Fibroblast of pulmonary artery (primary cell): ENCODE results near the gene DMWD.

Experiments used
- DNase-seq: peaks from one replicate; pipeline ENCODE4 v3.0.0-alpha.2; 2010; ENCODE audit warnings: low read depth
- H3K4me3 ChIP-seq: replicated peaks from 2 replicates; pipeline ENCODE4 v1.5.1; 2011; ENCODE audit warnings: low read depth, mild to moderate bottlenecking, control low read depth, low read length, moderate library complexity
- CTCF ChIP-seq: IDR thresholded peaks from 2 replicates; pipeline ENCODE4 v1.5.1; 2011; ENCODE audit warnings: mild to moderate bottlenecking, control low read depth, low read length, inconsistent platforms; ENCODE audit errors: missing control alignments

Gene DMWD

DNA sequence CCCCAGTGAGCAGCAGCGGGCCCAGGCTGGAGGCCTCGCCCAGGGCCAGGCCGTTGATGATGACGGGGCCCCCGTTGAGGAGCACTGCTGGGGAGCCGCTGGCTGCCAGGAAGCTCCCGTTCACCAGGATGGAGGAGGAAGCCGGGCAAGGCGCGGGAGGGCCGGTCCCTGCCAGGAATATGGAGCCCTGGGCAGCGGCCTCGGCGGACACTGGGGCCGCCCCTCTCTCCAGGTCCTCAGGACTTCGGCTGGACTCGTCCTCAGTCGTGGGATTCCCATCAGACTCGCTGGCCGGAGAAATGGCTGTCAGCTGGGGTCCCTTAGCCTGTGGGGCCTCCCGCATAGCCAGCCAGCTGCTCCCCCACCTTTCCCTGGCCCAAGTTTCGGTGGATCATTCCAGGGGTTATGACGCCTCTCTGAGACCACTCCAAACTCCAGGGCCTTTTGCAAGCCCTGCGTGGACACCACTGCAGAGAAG is 25.7 kb downstream of the DMWD start:
- peak overlapping the region; percentile 84 for H3K4me3 ChIP-seq
- no peak for TF ChIP-seq CTCF

DNA sequence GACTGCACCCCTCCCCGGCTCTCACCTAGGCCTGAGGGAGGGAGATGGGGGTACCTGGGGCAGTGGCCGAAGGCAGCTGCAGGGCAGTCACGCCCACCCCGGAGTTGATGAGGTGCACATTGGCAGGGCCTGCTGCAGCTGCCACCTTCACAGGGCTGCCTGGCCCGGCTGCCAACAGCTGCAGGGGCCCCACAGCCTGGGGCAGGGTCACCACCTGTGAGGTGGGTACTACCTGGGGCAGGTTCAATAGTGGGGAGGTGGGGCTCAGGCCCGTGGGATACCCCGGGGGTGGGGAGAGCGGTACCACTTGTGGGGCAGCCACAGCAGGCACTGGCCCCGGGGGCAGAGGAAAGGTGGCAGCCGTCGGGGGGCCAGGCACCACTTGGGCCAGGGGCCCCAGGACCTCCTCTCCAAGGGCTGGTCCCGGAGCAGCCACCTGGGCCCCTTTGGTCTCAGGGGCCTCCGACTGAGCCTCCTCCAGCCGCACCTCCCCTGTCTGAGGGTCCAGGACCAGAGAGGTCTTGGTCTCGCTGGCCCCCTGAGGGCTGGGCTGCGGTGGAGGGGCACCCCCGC is 26.3 kb downstream of the DMWD start:
- TF ChIP-seq CTCF: no peak
- peak overlapping the region; percentile 84 for H3K4me3 ChIP-seq
- DNase-seq: no peak

More for the DNA sequence above, 25.7 kb downstream of the DMWD start:
- no peak for DNase-seq

GRCh38 chr19:45765702-45766295 is 26.8 kb downstream of the DMWD start:
- TF ChIP-seq CTCF: no peak

GRCh38 chr19:45764945-45765701 is 27.5 kb downstream of the DMWD start:
- no peak overlapping the region for H3K4me3 ChIP-seq
- no peak for TF ChIP-seq CTCF
- DNase-seq: no peak

More at GRCh38 chr19:45765702-45766295, 26.8 kb downstream of the DMWD start:
- DNase-seq: no peak
- no peak overlapping the region for H3K4me3 ChIP-seq

DNA sequence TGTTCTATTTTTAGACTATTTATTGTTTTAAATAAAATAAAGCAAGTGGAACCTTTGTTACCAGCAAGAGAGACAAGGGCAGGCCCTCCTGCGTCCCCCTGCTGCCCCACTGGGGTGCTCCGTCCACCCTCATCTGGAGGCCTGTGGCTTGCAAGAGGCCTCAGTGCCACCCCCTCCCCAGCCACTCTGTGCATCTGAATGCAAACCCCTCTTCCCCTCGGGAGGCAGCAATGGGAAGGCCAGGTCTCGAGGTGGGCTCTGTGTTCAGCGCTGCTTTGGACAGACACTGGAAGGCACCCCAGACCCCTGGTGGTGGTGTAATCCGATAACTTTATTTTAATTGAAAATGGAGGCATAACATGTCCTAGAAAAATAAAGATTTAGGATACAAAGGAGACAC is 28.2 kb downstream of the DMWD start:
- TF ChIP-seq CTCF: no peak
- no peak overlapping the region for H3K4me3 ChIP-seq
- DNase-seq: no peak

DNA sequence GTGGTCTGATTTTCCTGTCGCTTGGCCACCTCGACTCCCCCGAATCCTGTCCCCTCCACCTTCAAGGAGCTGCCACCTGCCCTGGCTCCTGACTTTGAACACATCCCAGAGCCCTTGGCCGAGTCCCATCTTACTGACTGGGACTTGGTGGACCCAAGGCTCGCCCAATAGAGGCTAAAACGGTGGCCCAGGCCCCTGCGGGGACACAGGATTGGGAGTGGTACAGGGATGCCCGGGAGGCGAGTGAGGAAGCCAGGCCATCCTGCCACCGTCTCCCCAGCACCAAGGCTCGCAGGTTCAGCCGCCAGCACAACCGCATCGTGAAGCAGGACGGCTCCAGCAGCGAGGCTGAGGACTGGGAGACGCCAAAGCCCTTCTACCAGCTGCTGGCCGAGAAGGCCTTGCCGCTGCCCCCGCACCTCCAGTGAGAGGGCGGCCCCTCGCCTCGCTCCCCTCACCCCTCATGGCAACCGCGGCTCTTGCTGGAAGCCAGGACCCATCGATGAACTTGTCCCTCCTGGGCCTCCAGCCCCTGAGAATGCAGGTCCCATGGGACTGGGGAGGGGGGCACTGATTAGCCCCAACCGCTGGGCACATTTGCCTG is 28.9 kb downstream of the DMWD start:
- no peak overlapping the region for H3K4me3 ChIP-seq
- TF ChIP-seq CTCF: no peak
- DNase-seq: no peak
